ENCODE measurements around the gene CENPB. TPM values are rescaled to one million over a fixed set of nuclear protein-coding genes. Genes with fewer than 3 reads are reported as not detected.

CENPB gene
- total RNA-seq, 3 donors from 2014 or later, result 71.7 to 114 (median 75.0) TPM

DNA sequence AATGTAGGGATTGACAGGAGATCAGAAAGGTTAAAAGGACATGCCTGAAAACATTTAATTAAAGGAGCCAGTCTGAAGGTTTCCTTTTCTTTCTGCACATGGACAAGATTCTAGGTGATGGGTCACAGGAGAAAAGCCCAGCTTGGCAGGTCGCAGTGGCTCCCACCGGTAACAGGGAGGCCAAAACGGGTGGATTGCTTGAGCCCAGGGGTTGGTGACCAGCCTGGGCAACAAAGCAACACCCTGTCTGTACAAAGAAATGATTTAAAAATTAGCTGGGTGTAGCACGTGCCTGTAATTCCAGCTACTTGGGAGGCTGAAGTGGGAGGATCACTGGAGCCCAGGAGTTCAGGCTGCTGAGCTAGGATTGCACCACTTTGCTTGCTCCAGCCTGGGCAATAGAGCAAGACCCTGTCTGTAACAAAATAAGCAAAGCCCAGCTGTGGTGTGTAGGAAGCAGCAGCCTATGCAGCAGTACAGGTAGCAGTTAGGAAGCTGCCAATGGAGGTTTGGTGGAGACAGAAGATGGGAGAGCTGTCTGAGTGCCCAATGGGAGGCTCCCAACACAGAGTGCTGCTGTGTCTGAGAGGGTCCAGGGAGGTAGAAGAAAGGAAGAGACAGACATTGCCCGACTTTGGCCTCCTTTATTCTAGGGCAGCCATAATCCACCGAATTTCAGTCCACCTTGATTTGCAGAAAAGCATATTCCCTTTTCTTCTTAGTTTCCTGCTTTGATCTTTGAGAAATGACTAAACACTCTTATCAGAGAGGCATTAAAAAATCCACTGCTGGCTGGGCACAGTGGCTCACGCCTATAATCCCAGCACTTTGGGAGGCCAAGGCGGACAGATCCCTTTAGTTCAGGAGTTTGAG is 26.7 kb upstream of the CENPB start:
- no peak for ATAC-seq
- DNase-seq, result no peak
- no peaks in the 10 kb centered on the region for H3K9me3 ChIP-seq
- peaks cover 48% of the 10 kb centered on the region for H3K4me1 ChIP-seq (ENCODE audit: low read depth)
- intact Hi-C loops (cut with DNase I, micrococcal nuclease), result no loop called here
- no peak overlapping the region for H3K4me3 ChIP-seq
- peaks cover 3% of the 10 kb centered on the region for H3K36me3 ChIP-seq (ENCODE audit: low read depth)
- TF ChIP-seq, protein P1, sequence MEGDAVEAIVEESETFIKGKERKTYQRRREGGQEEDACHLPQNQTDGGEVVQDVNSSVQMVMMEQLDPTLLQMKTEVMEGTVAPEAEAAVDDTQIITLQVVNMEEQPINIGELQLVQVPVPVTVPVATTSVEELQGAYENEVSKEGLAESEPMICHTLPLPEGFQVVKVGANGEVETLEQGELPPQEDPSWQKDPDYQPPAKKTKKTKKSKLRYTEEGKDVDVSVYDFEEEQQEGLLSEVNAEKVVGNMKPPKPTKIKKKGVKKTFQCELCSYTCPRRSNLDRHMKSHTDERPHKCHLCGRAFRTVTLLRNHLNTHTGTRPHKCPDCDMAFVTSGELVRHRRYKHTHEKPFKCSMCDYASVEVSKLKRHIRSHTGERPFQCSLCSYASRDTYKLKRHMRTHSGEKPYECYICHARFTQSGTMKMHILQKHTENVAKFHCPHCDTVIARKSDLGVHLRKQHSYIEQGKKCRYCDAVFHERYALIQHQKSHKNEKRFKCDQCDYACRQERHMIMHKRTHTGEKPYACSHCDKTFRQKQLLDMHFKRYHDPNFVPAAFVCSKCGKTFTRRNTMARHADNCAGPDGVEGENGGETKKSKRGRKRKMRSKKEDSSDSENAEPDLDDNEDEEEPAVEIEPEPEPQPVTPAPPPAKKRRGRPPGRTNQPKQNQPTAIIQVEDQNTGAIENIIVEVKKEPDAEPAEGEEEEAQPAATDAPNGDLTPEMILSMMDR (IDR thresholded peaks at IDR 0.05), result no peak

- intact Hi-C loops (cut with DNase I, micrococcal nuclease), result no loop called here
- Histone ChIP-seq H3K4me1 (ENCODE audit: low read depth) (peaks cover 55% of the 10 kb centered on the region), H3K36me3 (ENCODE audit: low read depth) (peaks cover 3% of the 10 kb centered on the region), H3K9me3 (no peaks in the 10 kb centered on the region), H3K4me3 (no peak overlapping the region)
- TF ChIP-seq, protein P1 (IDR thresholded peaks at IDR 0.05), result no peak
- no peak for ATAC-seq
- peak in 2 of 3 donors; percentile 42 to 52 for DNase-seq
These were observed 25.7 kb upstream of the CENPB start for GRCh38 chr20:3812259-3812681.

GRCh38 chr20:3811467-3812258 is 25.1 kb upstream of the CENPB start:
- TF ChIP-seq, protein P1 (IDR thresholded peaks at IDR 0.05), result no peak
- peaks cover 3% of the 10 kb centered on the region for H3K36me3 ChIP-seq (ENCODE audit: low read depth)
- no peak overlapping the region for H3K4me3 ChIP-seq
- ATAC-seq (peak; percentile 88), DNase-seq (peak; percentile 99)
- no peaks in the 10 kb centered on the region for H3K9me3 ChIP-seq
- intact Hi-C loops (cut with DNase I, micrococcal nuclease), result no loop called here
- H3K4me1 ChIP-seq (ENCODE audit: low read depth), result peaks cover 60% of the 10 kb centered on the region

DNA sequence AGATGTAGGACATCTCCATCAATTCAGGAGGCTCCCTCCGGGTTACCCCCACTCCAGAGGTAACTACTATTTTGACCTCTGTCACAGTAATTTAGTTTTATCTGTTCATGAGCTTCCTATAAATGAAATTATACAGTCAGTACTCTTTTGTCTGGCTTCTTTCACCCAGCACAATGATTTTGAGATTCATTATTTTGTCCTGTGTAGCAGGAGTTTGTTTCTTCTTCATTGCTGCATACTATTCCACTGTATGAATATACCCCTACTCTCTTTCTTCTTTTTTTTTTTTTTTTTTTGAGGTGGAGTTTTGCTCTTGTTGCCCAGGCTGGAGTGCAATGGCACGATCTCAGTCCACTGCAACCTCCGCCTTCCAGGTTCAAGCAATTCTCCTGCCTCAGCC is 22.0 kb upstream of the CENPB start:
- H3K4me3 ChIP-seq, result no peak overlapping the region
- DNase-seq (no peak), ATAC-seq (no peak)
- peaks cover 3% of the 10 kb centered on the region for H3K36me3 ChIP-seq (ENCODE audit: low read depth)
- TF ChIP-seq, protein P1 (IDR thresholded peaks at IDR 0.05), result no peak
- H3K4me1 ChIP-seq (ENCODE audit: low read depth), result peaks cover 65% of the 10 kb centered on the region
- H3K9me3 ChIP-seq, result no peaks in the 10 kb centered on the region
- intact Hi-C loops (cut with DNase I, micrococcal nuclease), result no loop called here

- Histone ChIP-seq H3K9me3 (no peaks in the 10 kb centered on the region), H3K4me3 (no peak overlapping the region), H3K36me3 (ENCODE audit: low read depth) (no peaks in the 10 kb centered on the region), H3K4me1 (ENCODE audit: low read depth) (peaks cover 33% of the 10 kb centered on the region)
- TF ChIP-seq, protein P1 (IDR thresholded peaks at IDR 0.05), result no peak
- DNase-seq (peak in 2 of 3 donors; percentile 26 to 37), ATAC-seq (no peak)
- intact Hi-C loops (cut with DNase I, micrococcal nuclease), result no loop called here
These were observed 18.2 kb upstream of the CENPB start for GRCh38 chr20:3804781-3805180.
